RKO (cell line): ENCODE measurements around the gene CDC42EP5.
A peak's percentile ranks its signal among the peaks of the same experiment; 100 is the strongest.
"Not testable (repeated sequence)": the region's sequence is repeated elsewhere in the genome, so short reads cannot be mapped to it uniquely, and the experiment has no call there.

Experiments
- DNase-seq: peaks from one replicate; pipeline ENCODE4 v3.0.0-alpha.2; 2016; ENCODE audit warnings: low spot score

Gene CDC42EP5

DNA sequence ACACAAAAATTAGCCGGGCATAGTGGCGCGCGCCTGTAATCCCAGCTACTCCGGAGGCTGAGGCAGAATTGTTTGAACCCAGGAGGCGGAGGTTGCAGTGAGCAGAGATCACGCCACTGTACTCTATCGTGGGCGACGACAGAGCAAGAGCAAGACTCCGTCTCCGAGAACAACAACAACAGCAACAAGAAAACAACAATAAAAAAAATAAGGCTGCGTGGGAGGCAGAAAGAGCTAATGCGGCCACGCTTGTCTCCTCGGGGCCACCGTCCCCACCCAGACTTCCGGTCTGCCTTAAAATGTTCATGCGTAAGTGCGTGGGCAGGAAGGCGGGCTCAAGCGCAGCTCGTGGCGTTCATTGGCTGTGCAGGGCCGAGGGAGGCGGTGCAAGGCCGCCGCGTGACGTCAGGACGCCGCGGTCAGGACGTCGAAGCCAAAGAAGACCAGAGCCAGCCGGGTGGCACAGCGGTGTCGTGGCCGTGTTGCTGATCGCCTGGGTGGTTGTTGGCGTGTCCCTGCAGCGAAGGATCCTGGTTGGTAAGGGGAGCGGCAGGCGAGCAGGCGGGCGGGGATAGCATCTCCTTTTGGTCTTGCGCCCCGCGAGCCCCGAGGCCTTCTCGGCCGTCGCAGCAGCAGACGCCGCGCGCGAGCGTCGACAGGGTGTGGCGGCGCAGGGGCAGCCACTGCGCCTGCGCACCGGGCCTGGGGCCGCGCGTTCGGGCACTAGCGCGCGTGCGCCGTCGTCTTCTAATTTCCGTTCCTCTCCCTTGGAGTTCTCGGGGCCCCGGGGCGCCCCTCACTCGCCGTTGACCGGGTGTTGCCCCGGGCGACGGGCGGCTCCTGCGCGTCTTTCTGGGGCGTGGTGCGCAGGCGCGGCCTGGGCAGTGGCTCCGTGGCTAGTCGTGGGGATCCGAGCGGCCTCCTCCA lies 24.1 kb downstream of the CDC42EP5 start, which contains the start of gene LENG8:
LENG8 (plus strand) TSS at position 426 of the 927 bp plus-strand sequence. CDS start 2,146 bp downstream, outside the sequence.
- peak; percentile 98 for DNase-seq

DNA sequence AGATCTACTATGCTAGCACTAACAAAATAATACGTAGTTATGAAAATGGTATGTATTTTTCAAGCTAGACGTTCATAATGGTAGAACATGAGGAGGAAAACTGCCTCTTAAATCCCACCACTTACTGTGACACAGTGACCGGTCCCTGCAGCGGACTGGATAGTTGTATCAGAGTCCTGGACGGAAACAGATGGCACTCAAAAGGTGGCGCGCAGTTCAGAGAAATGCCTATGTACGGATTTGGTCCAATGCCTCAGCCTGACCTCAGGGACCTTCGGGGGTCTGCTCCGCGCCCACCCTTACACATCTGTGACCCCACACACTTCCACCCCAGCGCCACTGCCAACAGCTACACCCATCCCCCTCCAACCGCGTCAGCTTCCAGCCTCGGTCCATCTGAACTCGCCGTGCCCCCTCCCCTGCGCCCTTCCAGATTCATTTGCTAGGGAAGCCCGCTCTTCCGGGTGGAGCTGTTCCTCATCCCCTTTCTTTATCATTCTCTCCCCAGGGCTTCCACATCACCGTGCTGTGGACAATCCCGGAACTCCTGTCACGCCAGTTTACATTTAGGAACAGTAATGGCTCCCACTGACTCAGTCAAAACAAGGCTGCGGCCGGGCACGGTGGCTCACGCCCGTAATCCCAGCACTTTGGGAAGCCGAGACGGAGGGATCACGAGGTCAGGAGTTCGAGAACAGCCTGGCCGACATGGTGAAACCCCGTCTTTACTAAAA lies 24.9 kb downstream of the CDC42EP5 start:
- peak; percentile 78 for DNase-seq

DNA sequence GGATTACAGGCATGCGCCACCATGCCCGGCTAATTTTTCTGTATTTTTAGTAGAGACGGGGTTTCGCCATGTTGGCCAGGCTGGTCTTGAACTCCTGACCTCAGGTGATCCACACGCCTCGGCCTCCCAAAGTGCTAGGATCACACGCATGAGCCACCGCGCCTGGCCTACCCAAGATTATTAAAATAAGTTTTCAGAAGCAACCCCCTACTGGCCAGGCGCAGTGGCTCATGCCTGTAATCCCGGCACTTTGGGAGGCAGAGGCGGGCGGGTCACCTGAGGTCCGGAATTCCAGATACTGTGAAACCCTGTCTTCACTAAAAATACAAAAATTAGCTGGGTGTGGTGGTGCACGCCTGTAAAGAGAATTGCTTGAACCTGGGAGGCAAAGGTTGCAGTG lies 26.7 kb downstream of the CDC42EP5 start:
- not testable (repeated sequence) for DNase-seq

DNA sequence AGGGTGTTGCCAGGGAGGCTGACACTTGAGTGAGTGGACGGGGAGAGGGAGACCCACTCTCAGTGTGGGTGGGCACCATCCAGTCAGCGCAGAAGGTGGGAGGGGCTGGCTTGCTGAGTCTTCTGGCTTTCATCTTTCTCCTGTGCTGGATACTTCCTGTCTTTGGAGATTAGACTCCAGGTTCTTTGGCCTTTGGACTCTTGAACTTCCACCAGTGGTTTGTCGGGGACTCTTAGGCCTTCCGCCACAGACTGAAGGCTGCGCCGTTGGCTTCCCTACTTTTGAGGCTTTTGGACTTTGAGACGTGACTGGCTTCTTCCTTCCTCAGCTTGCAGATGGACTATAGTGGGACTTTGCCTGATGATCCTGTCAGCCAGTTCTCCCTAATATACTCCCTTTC lies 28.4 kb downstream of the CDC42EP5 start:
- DNase-seq: no peak

DNA sequence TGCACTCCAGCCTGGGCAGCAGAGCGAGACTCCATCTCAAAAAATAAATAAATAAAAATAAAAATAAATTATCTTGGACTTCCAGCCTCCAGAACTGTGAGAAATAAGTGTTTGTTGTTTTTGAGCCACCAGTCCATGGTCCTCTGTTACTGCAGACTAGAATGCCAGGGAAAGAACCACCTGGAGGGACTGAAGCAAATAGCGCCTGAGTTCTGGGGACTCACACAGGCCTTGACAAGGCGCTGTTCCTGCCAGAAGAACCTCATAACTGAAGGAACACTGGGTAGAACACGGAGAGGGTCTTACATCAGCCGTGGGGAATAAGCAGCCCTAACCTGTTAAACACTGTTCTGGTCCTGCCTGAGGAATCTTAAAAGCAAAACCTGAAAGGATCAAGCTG lies 32.5 kb downstream of the CDC42EP5 start:
- no peak for DNase-seq

DNA sequence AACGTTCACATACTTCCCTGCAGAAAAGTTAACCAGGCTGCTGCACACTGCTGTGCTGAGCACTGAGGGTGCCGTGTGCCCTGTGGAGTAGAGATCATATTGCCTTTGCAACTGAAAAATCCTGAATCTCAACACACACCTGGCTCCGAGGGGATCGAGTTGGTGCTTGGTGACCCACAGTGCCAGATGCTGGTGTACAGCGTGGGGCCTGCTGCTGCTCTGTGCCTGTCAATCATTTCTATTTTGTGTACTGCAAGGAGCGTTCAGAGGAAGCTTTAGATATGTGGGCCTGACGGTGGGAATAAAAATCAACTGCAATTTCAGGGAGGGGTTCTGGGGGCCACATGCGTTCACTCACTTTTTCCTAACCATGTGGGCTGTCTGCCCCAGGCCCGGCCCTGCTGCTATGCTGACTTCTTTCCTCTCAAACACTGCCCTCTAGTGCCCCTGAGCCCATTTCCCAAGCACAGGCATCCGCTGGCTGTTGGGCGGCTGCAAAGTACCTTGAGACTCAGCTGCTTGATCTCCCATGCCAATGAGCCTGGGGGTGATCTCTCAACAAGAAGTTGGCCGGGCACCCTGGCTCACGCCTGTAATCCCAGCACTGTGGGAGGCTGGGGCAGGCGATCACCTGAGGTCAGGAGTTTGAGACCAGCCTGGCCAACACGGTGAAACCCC lies 33.8 kb downstream of the CDC42EP5 start:
- DNase-seq: peak; percentile 40

DNA sequence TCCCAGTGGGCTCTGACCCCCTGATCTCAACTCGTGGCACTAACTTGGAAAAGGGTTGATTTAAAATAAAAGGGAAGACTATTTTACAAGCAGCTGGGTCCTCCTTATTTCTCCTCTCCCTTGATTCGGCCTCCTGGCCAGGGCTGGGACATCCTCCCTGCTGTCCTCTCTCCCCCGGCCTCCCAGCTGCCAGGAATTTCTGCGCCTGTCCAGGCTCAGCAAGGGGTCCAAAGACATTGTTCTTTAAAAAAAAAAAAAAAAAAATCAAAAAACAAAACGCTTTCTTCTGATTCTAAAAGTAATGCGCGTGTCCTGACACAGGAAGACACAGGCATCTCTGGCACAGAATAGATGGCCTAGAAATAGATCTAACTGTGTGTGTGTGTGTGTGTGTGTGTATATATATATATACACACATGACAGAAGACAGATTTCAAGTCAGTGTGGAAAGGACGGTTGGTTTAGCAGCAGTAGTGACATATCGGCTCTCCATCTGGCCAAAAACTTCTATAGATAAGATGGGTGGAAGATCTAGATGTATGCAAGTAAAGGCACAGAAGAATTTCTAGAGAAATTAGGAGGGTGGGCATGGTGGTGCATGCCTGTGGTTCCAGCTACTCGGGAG lies 36.4 kb downstream of the CDC42EP5 start:
- no peak for DNase-seq

DNA sequence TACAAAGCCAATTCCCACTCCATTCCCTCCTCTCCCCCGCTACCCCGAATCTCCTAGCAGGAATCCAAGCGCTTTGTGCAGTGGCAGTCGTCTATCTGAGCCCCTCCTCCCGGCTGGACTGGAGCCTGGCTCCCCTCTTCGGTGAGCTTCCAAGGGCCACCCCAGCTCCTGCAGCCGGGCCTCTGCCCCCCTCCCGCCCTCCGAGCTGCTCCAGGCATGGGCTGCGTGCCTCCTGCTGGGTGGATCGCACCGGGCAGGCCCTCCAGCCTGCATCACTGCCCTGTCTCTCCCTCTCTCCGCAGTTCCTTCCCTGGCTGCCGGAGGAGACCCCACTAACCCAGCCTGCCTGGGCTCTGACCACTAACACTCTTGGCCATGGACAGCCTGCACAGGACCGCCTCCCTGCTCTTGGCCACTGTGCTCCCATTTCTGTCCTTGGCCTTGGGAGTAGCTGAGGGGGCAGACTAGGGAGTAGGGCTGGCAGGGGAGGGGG lies 37.0 kb downstream of the CDC42EP5 start:
- DNase-seq: no peak

DNA sequence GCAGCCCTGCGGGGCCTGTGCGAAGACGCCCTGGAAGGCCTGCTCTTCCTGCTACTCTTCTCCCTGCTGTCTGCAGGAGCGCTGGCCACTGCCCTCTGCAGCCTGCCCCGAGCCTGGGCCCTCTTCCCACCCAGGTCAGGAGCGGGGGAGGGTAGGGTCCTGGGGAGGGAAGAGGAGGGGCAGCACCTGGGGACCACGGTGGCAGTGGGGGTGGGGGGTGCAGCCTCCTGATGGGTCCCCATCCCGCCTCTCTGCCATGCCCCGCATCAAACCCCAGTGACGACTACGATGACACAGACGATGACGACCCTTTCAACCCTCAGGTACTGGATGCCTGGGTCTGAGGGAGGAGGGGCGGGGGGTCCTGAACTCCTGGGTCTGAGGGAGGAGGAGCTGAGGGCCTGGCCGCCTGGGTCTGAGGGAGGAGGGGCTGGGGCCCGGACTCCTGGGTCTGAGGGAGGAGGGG lies 37.5 kb downstream of the CDC42EP5 start:
- no peak for DNase-seq

DNA sequence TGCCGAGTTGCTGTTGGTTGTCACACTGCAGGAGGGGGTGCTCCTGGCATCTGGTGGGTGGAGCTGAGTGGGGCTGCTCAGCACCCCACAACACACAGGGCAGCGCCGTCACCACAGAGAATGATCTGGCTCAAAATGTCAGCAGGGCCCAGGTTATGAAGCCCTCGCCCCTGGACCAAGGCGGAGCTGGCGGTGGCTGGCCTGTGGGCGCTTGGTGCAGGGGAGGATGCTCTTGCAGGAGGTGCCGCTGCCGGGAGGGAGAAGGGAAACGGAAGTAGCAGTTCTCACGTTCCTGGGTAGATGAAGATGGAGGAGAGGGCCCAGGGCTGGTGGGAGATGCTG lies 38.3 kb downstream of the CDC42EP5 start:
- DNase-seq: no peak

DNA sequence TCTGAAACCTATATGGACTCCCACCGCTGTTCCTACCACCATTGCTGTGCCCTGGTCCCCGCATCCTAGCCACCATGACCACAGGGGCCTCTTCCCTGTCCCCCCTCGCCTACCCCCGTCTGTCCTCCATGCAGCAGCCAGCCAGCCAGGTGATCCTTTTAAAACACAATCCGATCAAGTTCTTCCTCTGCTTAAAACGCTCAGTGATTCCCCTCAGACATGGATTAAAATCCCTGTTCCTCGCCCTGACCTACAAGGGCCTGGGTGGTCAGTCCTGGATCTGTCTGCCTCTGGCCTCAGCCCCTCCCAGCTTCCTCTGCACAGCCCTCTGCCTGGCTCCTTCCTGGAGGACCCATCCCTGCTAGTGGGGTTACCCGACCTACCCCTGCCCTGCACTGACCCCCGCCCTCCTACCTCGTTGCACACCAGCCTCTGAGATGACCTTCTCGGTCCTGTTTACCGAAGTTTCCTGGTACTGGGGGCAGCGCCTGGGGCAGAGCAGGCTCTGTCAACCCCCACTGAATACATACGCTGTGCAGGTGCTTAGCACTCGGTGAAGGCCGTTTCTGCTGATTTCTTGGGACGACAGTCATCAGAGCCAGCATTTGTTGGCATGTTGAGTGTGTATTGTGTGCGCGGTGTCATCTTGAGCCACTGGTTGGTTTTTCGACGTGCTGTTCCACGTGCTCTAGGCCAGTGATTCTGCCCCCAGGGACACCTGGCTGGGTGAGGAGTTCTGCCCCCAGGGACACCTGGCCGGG lies 38.8 kb downstream of the CDC42EP5 start:
- no peak for DNase-seq

DNA sequence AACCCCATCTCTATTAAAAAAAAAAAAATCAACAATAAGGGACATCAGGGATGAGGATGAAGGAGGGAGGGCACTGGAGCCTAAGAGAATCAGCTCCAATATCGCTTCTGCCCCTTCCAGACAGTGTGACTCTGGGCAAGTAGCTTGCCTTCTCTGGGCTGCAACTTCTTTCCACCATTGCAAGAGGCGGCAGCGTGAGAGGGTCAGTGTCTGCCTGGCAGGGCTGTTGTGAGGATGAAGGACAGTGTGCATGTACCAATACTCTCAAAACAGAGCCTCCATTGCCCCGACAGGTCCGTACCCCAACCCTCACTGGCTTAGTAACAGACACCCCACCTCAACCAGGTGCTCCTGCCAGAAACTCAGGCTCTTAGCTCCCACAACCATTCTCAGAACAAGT lies 39.4 kb downstream of the CDC42EP5 start:
- DNase-seq: no peak

DNA sequence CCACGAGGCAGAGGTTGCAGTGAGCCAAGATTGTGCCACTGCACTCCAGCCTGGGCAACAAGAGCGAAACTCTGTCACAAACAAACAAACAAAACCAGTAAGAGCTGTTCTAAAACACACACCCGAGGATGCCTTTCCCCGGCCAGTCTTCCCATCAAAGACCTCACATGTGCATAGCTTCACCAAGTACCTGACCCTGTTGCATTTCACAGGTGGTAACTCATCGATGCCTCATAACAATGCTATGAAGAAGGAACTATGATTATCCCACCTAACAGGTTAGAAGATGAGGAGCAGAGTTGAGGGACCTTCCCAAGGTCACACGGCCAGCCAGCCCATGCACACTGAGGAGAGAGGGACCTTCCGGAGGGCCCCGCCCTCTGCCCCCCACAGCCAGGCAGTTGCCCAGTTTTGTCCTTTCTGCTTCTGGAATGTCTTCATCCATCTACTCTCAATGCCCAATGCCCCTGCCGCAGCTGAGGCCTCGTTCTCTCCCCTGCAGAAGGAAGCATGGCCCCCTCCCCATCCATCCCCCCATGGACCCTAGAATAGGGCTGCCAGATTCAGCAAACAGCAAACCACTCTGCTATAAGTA lies 40.9 kb downstream of the CDC42EP5 start:
- DNase-seq: no peak

DNA sequence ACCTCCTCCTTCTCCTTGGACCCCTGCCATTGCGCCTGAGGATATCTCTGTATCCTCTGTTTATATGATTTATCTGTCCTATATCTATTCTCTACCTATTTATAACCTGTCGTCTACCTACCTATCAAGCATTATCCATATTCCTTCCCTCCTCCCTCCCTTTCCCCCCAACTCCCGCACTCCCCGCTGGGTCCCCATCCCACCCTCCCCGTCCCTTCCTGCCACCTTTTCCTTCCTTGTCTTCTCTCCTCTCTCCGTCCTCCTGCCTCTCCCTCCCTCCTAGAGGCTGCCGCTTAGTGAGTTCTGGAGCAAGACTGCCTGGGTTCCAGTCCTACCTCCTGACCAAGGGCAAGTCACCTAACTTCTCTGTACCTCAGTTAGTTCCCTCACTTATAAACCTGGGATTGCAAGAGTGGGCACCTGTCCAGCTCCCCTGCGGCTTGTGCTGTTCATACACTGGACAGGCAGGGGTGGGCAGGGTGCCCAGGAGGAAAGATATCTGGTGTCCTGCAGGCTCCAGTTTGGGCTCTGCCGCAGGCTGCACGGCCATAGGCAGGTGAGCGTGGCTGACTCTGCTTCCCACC lies 41.7 kb downstream of the CDC42EP5 start:
- no peak for DNase-seq

DNA sequence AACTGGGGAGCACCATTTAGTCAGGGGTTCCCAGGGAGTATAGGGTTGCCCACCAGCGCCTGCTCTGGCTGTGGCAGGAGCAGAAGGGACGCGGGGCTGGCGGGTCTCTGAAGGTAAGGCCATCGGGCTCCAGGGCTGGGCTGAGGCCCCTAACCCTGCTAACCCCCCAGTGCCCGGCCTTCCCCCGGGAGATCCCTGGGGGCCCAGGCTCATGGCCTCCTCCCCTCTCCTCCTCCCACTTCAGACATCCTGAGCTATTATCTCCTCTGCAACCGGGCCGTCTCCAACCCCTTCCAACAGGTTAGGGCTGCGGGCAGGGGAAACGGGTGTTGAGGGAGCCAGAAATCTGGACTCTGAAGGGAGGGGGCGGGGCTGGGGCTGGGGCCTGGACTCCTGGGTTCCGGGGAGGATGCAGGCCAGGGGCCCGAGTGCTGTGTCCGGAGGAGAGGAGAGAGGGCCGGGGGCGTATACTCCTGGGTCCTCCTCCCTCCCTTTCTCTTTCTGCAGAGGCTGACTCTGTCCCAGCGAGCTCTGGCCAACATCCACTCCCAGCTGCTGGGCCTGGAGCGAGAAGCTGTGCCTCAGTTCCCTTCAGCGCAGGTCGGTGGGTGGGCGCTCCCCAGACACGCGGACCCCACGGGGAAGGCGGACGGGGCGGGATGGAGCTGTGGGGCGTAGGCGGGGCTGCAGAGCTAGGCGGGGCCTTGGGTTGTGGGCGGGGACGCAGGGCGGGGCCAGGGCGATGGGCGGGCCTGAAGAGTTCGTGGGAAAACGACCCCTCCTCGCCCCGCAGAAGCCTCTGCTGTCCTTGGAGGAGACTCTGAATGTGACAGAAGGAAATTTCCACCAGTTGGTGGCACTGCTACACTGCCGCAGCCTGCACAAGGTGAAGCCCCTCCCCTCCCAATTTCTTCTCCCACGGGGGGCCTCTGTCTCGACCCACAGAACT lies 42.5 kb downstream of the CDC42EP5 start:
- DNase-seq: no peak

DNA sequence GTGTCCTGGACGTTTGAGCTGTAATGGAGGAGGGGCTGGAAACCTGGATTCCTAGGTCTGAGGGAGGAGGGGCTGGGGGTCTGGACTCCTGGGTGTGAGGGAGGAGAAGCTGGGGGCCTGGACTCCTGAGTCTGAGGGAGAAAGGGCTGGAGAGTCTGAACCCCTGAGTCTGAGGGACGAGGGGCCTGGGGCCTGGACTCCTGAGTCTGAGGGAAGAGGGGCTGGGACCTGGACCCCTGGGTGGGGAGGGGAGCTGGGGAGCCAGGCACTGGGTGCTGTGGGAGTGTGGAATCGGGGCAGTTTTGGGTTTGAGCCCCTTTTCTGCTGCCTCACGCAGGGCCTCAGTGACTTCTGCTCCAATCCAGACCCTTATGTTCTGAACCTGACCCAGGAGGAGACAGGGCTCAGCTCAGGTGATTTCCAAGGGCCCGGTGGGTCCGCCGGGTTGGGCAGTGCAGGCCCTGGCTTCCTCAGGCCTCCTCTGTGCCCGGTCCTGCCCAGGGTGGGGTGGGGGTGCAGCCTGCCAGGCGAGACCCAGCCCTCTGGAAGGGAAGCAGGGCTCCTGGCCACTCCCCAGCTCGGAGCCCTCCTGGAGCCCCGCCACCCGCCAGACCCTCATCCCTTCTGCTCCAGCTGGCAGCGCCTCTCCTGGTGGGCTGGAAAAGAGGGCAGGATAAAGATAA lies 43.4 kb downstream of the CDC42EP5 start:
- DNase-seq: no peak

DNA sequence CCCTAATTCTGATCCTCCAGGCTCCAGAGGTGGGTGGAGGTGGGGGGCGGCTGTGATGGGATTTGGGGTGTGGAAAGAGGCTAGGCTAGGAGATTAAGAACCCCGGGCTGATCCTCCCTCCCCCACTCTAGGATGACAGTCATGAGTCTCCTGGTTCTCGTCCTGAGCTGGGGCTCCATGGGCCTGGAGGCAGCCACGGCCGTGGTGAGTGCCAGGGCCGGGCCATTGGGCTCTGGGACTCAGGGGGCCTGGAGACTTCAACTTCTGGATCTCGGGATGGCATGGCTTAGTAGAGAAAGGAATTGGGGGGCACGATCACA lies 44.0 kb downstream of the CDC42EP5 start:
- DNase-seq: no peak

DNA sequence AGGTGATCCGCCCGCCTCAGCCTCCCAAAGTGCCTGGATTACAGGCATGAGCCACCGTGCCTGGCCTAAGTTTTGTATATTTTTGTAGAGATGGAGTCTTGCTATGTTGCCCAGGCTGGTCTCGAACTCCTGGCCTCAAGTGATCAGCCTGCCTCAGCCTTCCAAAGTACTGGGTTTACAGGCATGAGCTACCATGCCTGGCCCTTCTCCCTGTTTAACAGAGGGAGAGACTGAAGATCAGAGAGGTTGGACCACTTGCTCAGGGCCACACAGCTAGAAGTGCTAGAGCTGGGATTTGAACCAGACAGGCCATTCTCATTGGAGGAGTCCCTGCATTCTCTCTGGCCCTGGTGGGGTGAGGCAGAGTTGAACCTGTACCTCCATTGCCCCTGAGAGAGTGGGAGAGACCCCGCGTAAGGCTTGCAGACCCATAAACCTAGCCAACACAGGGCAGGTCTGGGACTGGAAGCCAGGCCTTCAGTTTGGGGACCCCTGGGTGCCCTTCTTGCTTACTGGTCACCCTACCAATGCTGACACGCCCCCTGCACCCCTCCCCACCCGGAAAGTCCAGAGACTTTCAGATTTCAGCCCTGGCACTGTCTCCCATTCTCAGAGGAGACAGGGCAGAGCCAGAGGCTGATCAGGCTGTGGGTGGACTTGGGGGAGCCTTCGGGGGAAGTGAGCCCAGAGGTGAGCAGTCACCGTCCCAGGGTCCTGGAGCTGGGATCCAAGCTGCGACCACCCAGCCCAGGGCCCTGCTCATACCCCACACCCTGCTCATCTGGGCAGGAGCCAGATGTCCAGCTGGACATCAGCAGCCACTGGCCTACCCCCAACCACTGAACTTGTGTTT lies 44.5 kb downstream of the CDC42EP5 start:
- no peak for DNase-seq
